ENCODE results near the gene ADM2.

ADM2 gene

DNA sequence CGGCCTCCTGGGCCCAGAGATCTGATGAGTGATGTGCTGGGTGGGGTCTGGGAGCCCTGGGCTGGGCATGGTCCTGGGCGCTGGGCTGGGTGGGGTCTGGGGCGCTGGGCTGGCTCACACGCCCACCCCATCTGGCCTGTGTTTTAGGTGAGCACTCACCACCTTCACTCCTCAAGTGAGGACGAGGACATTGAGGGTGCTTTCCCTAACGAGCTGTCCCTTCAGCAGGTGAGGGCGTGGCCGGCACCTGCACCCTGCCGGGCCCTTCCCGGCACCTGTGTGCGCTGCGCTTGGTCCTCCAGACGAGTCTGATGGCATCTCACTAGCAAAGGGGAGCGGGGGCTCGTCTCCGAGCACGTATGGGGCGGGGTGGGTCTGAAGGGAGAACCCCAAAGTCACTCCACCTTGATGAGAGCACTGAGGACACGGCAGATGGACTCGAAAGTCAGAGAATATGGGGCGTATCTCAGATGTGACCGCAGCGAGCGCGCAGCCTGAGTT lies 44.5 kb upstream of the ADM2 start:
- TF ChIP-seq, protein P1, sequence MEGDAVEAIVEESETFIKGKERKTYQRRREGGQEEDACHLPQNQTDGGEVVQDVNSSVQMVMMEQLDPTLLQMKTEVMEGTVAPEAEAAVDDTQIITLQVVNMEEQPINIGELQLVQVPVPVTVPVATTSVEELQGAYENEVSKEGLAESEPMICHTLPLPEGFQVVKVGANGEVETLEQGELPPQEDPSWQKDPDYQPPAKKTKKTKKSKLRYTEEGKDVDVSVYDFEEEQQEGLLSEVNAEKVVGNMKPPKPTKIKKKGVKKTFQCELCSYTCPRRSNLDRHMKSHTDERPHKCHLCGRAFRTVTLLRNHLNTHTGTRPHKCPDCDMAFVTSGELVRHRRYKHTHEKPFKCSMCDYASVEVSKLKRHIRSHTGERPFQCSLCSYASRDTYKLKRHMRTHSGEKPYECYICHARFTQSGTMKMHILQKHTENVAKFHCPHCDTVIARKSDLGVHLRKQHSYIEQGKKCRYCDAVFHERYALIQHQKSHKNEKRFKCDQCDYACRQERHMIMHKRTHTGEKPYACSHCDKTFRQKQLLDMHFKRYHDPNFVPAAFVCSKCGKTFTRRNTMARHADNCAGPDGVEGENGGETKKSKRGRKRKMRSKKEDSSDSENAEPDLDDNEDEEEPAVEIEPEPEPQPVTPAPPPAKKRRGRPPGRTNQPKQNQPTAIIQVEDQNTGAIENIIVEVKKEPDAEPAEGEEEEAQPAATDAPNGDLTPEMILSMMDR (IDR thresholded peaks at IDR 0.05; ENCODE audit: low read depth, low read length, missing control alignments), result no peak
- no peak for DNase-seq (ENCODE audit: low read depth)
- H3K4me3 ChIP-seq (ENCODE audit: low read depth, low read length), result no peak overlapping the region
- in situ Hi-C loops (cut with HindIII; ENCODE audit: low sequenced_read_pairs), result no loop called here

DNA sequence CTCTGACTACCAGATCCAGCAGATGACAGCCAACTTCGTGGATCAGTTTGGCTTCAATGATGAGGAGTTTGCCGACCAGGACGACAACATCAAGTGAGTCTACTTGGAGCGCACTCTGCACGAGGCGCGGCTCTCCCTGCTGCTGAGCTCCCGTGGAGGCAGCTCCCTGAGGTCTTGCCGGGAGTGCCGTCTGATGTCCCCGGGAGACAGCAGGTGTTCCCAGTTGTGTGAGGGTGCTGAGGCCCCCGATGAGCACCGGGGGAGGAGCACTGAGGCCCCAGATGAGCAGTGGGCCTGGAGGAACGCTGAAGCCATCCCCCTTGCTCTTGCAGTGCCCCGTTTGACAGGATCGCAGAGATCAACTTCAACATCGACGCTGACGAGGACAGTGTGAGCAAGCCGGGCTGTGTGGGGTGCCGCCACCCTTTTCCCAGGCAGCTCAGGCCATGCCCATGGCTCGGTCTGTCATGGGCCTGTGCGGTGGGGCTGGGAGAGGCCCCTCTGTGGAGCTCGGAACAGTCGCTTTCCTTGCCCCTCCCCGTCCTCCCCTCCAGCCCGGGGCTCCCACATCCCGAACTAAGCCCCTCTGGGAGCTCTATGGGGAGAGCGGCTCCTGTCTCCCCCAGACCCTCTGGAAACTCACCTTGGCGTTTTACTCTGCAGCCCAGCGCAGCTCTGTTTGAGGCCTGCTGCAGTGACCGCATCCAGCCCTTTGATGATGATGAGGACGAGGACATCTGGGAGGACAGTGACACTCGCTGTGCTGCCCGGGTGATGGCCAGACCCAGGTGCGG lies 43.6 kb upstream of the ADM2 start:
- DNase-seq (ENCODE audit: low read depth), result no peak
- TF ChIP-seq, protein P1 (IDR thresholded peaks at IDR 0.05; ENCODE audit: low read depth, low read length, missing control alignments), result no peak
- no peak overlapping the region for H3K4me3 ChIP-seq (ENCODE audit: low read depth, low read length)
- in situ Hi-C loops (cut with HindIII; ENCODE audit: low sequenced_read_pairs), result no loop called here

DNA sequence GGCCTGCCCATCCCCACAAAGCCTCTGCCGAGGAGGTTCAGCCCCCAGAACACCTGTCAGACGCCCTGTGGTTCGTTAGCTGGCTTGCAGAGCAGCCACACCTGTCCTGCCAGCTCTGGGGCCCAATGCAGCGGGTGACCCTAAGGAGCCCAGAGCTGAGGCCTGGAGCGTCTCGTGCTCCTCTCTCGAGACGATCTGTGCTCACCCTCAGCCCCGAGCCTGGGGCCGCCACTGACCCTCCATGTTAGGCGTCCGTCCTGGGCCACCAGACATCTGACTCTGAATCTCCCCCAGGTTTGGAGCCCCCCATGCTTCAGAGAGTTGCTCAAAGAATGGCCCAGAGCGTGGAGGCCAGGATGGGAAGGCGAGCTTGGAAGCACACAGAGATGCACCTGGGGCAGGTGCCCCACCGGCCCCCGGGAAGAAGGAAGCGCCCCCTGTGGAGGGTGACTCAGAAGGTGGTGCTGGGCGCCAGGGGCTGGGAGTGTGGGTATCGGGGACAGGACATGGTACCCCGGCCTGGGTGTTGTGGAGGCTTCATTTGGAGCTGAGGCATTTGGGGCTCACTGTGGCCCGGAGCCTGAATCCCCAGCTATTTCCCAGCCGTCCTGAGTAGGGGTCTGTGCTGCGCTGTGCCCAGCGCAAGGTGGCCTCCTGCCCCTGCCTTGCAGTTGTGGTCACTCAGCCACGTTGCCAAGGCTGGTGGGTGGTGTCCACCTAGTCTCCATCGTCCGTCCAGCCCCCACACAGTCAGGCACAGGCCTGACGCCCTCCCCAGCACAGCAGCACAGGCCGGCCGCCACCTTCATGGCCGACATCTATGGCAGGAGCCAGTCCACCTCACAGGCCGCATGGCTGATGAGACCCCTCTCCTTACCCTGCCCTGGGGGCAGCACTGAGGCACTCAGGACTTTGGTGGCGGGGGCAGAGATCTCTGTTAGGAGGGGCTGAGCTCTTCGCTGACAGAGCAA lies 42.8 kb upstream of the ADM2 start:
- H3K4me3 ChIP-seq (ENCODE audit: low read depth, low read length), result no peak overlapping the region
- TF ChIP-seq, protein P1 (IDR thresholded peaks at IDR 0.05; ENCODE audit: low read depth, low read length, missing control alignments), result no peak
- in situ Hi-C loops (cut with HindIII; ENCODE audit: low sequenced_read_pairs), result no loop called here
- DNase-seq (ENCODE audit: low read depth), result no peak

DNA sequence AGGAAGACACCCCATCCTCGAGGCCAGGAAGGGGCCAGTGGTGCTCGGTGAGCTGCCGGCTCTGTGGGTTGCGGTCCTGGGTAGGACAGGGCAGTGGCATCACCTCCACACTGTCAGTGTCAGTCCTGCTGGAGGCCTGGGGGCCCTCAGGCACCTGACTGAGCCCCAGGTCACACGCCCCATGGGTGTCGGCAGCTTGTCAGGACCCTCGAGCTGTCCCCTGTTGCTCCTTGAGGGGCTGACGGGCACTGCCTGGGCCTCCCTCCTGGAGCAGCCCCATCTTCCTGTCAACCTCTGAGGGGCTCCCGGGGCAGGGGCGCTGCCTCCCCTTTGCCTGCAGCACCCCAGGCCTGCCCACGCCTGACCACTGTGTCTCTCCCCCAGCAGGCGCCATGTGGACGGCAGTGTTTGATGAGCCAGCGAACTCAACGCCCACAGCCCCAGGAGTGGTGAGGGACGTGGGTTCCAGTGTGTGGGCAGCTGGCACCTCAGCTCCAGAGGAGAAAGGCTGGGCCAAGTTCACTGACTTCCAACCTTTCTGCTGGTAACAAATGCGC lies 42.0 kb upstream of the ADM2 start:
- in situ Hi-C loops (cut with HindIII; ENCODE audit: low sequenced_read_pairs), result no loop called here
- TF ChIP-seq, protein P1 (IDR thresholded peaks at IDR 0.05; ENCODE audit: low read depth, low read length, missing control alignments), result no peak
- no peak overlapping the region for H3K4me3 ChIP-seq (ENCODE audit: low read depth, low read length)
- no peak for DNase-seq (ENCODE audit: low read depth)

DNA sequence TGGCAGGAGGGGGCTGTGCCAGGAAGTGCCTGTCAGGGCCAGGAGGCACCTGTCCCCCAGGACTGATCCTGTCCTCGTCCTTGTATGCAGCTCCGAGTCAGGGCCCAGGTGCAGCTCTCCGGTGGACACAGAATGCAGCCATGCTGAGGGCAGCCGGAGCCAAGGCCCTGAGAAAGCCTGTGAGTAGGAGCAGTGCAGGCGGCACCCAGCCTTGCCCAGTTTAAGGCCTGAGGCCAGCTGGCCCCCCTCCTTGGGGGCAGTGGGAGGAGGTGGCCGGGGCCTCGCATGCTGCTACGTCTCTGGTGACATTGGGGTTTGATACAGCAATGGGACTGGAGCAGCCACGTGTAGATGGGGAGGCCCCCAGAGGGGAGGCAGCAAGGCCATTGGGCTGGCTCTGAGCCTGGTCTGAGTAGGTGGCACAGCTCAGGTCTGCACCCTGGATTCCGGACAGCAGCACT lies 41.4 kb upstream of the ADM2 start:
- in situ Hi-C loops (cut with HindIII; ENCODE audit: low sequenced_read_pairs), result no loop called here
- no peak for DNase-seq (ENCODE audit: low read depth)
- TF ChIP-seq, protein P1 (IDR thresholded peaks at IDR 0.05; ENCODE audit: low read depth, low read length, missing control alignments), result no peak
- H3K4me3 ChIP-seq (ENCODE audit: low read depth, low read length), result no peak overlapping the region

All from astrocyte of the cerebellum (primary cell).